Measurements from ENCODE around the gene SLC25A10.

DNA sequence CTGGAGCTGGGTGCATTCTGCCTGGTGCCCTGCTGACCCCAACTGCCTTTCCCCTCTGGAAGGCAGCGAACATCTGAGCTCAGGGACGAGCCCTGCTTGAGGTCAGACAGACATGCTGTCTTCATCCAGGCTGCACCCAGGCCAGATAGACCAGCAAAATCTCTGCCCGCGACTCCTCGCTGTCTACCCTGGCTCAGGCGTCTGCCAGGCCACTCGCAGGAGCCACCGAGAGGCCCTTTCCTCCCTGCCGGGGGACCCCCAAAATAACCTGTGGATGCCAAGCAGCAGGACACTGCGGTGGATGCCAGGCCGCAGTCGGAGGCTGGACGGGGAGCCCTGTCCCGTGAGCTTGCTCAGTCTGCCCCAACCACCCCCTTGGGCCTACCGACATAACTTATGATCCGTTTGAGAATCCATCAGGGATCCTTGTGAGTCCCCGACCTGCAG, 3.3 kb upstream of the SLC25A10 start:
- TF ChIP-seq ZNF560 (tag by site-specific recombination; IDR thresholded peaks at IDR 0.05; ENCODE audit: borderline replicate concordance) (no peak), ZNF416 (tag by site-specific recombination; IDR thresholded peaks at IDR 0.05) (no peak)
- TF ChIP-seq, protein P1, sequence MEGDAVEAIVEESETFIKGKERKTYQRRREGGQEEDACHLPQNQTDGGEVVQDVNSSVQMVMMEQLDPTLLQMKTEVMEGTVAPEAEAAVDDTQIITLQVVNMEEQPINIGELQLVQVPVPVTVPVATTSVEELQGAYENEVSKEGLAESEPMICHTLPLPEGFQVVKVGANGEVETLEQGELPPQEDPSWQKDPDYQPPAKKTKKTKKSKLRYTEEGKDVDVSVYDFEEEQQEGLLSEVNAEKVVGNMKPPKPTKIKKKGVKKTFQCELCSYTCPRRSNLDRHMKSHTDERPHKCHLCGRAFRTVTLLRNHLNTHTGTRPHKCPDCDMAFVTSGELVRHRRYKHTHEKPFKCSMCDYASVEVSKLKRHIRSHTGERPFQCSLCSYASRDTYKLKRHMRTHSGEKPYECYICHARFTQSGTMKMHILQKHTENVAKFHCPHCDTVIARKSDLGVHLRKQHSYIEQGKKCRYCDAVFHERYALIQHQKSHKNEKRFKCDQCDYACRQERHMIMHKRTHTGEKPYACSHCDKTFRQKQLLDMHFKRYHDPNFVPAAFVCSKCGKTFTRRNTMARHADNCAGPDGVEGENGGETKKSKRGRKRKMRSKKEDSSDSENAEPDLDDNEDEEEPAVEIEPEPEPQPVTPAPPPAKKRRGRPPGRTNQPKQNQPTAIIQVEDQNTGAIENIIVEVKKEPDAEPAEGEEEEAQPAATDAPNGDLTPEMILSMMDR (tag by site-specific recombination; IDR thresholded peaks at IDR 0.05) = no peak
